ENCODE data around the gene KLHDC3. TPM values are rescaled to one million over a fixed set of nuclear protein-coding genes. Genes with fewer than 3 reads are reported as not detected.
A peak's percentile ranks its signal among the peaks of the same experiment; 100 is the strongest.

The KLHDC3 gene
- total and polyA plus RNA-seq, 2 of the 13 experiments (the other 11 are each of a cell fraction or from before 2014, with no cell fraction given), result 78.3 to 91.5 TPM

- no peak for TF ChIP-seq ZNF362 (CRISPR knock-in tag; IDR thresholded peaks at IDR 0.05; ENCODE audit: borderline replicate concordance)
- TF ChIP-seq ZNF710 (CRISPR knock-in tag; IDR thresholded peaks at IDR 0.05; ENCODE audit: borderline replicate concordance), result no peak; the same call in 1 of the 2 replicates
- TF ChIP-seq MYPOP (CRISPR knock-in tag; IDR thresholded peaks at IDR 0.05), result peak; percentile 93; the same call in 1 of the 2 replicates
- TF ChIP-seq ZNF501 (CRISPR knock-in tag; IDR thresholded peaks at IDR 0.05), result peak; percentile 86; the same call in 1 of the 2 replicates
- no peak for TF ChIP-seq BRCA1 (CRISPR knock-in tag; IDR thresholded peaks at IDR 0.05)
- TF ChIP-seq ZBTB43 (CRISPR knock-in tag; conservative IDR thresholded peaks at IDR 0.05), result no peak
- 0 out of 2 replicates have a peak, but pooled peaks have one; percentile 52 for TF ChIP-seq ZNF281 (CRISPR knock-in tag; IDR thresholded peaks at IDR 0.05; ENCODE audit: borderline replicate concordance)
- TF ChIP-seq ZBTB49 (CRISPR knock-in tag; IDR thresholded peaks at IDR 0.05; ENCODE audit: borderline replicate concordance), result no peak
- no peak for TF ChIP-seq TOPORS (CRISPR knock-in tag; IDR thresholded peaks at IDR 0.05)
- no peak for TF ChIP-seq PHB2 (IDR thresholded peaks at IDR 0.05; ENCODE audit: partially characterized antibody)
- TF ChIP-seq ZBTB34 (CRISPR knock-in tag; IDR thresholded peaks at IDR 0.05), result peak; percentile 32; the same call in 1 of the 2 replicates
- TF ChIP-seq ZBTB25 (CRISPR knock-in tag; IDR thresholded peaks at IDR 0.05), result peak; percentile 84
- no peak; the same call in none of the 2 replicates for TF ChIP-seq MIXL1 (CRISPR knock-in tag; IDR thresholded peaks at IDR 0.05)
Observed at GRCh38 chr6:42978839-42979522, 35.1 kb upstream of the KLHDC3 start, which contains the start of gene PEX6 (continued).
